ENCODE data around the gene PABPC1L2B.

PABPC1L2B gene

GRCh38 chrX:73028876-73029275 is 26.1 kb downstream of the PABPC1L2B start:
- peaks cover 2% of the 10 kb centered on the region for H3K4me1 ChIP-seq (ENCODE audit: insufficient read depth, insufficient read length)
- no peaks in the 10 kb centered on the region for H3K27me3 ChIP-seq (ENCODE audit: insufficient read depth, insufficient read length)
- TF ChIP-seq YY1 (IDR thresholded peaks at IDR 0.05; ENCODE audit: insufficient read depth, insufficient read length) (no peak), ZNF274 (IDR thresholded peaks at IDR 0.05; ENCODE audit: low read depth, low read length) (no peak), SUZ12 (IDR thresholded peaks at IDR 0.05; ENCODE audit: extremely low read depth, insufficient read depth, insufficient read length) (no peak)
- no peaks in the 10 kb centered on the region for H3K36me3 ChIP-seq (ENCODE audit: insufficient read depth, insufficient read length, low read length)
- H3K9ac ChIP-seq (ENCODE audit: insufficient read length, low read depth) = no peak overlapping the region
- no peak for DNase-seq (ENCODE audit: low read depth, low spot score)
- H3K4me3 ChIP-seq (ENCODE audit: insufficient read length, low read depth) = no peak overlapping the region
- peaks cover 3% of the 10 kb centered on the region; the same call in 1 of the 2 replicates for H3K9me3 ChIP-seq (ENCODE audit: insufficient read depth, low read length)
